PC-9 (cell line): ENCODE data around the gene KRT34. TPM values are rescaled to one million over a fixed set of nuclear protein-coding genes. Genes with fewer than 3 reads are reported as not detected.
"Not testable (repeated sequence)": the region's sequence is repeated elsewhere in the genome, so short reads cannot be mapped to it uniquely, and the experiment has no call there.

Source experiments
- BruUV-seq: library from RNA; stranded (reverse); fragments of 400-500 nt; replicated peaks from 2 replicates; lab custom pipeline; 2021; lab: Mats Ljungman, UMichigan
- CTCF ChIA-PET: fragments of 300-600 bp; sonication (Branson Sonifier 250); formaldehyde crosslinking; loops from one replicate; lab custom pipeline; 2022; ENCODE audit warnings: antibody characterized with exemption; lab: Charles Lee
- POLR2A ChIA-PET: fragments of 300-600 bp; sonication (Branson Sonifier 250); formaldehyde crosslinking; loops from one replicate; lab custom pipeline; 2022; ENCODE audit warnings: antibody characterized with exemption; ENCODE audit not compliant: unreplicated experiment; lab: Charles Lee
- DNase-seq, 2 experiments: peaks; one replicate each; pipeline versions ENCODE4 v3.0.0 to v3.0.0-alpha.2; 2015 to 2022; ENCODE audit warnings: mixed read lengths in 1 of 2
- H2AFZ ChIP-seq: fragments of 200-600 bp; sonication (generic); 2 replicates; pipeline ENCODE4 v1.8.1; 2017; ENCODE audit warnings: antibody characterized with exemption
- H3F3A ChIP-seq: fragments of 200-600 bp; sonication (generic); 2 replicates; pipeline ENCODE4 v1.8.1; 2017; ENCODE audit warnings: antibody characterized with exemption, mild to moderate bottlenecking, low read depth; ENCODE audit not compliant: insufficient read depth
- H3K27ac ChIP-seq: fragments of 200-600 bp; sonication (generic); 2 replicates; pipeline ENCODE4 v1.6.1; 2016; ENCODE audit warnings: mixed run types
- H3K27me3 ChIP-seq: fragments of 200-600 bp; sonication (generic); 2 replicates; pipeline ENCODE4 v1.6.1; 2016; ENCODE audit warnings: low read depth, mixed run types; ENCODE audit not compliant: insufficient read depth
- H3K36me3 ChIP-seq: fragments of 200-600 bp; sonication (generic); 2 replicates; pipeline ENCODE4 v1.6.1; 2016; ENCODE audit warnings: low read depth, mixed run types
- H3K4me1 ChIP-seq: fragments of 200-600 bp; sonication (generic); replicated peaks from 2 replicates; pipeline ENCODE4 v1.6.1; 2016; ENCODE audit warnings: mixed run types; ENCODE audit not compliant: insufficient read depth
- H3K4me2 ChIP-seq: fragments of 200-600 bp; sonication (generic); 2 replicates; pipeline ENCODE4 v1.6.1; 2017; ENCODE audit warnings: mixed run types
- H3K4me3 ChIP-seq: fragments of 200-600 bp; sonication (generic); 2 replicates; pipeline ENCODE4 v1.6.1; 2016; ENCODE audit warnings: mixed run types
- H3K79me2 ChIP-seq: fragments of 200-600 bp; sonication (generic); 2 replicates; pipeline ENCODE4 v1.6.1; 2017; ENCODE audit warnings: low read depth, mixed run types
- H3K9me2 ChIP-seq: fragments of 200-600 bp; sonication (generic); 2 replicates; pipeline ENCODE4 v1.8.1; 2017; ENCODE audit warnings: mild to moderate bottlenecking; ENCODE audit not compliant: insufficient read depth
- H3K9me3 ChIP-seq: fragments of 200-600 bp; sonication (generic); 2 replicates; pipeline ENCODE4 v1.8.1; 2016; ENCODE audit warnings: low read depth; ENCODE audit not compliant: insufficient read depth
- H4K20me1 ChIP-seq: fragments of 200-600 bp; sonication (generic); 2 replicates; pipeline ENCODE4 v1.8.1; 2017; ENCODE audit not compliant: insufficient read depth
- CTCF ChIP-seq: fragments of 200-600 bp; sonication (generic); conservative IDR thresholded peaks from 2 replicates; pipeline ENCODE4 v1.6.1; 2017; ENCODE audit warnings: mixed run types, antibody characterized with exemption, mild to moderate bottlenecking, moderate library complexity
- EZH2 ChIP-seq: fragments of 200-600 bp; sonication (generic); IDR thresholded peaks from 2 replicates; pipeline ENCODE4 v1.8.0; 2017; ENCODE audit warnings: antibody characterized with exemption, low read depth
- intact Hi-C: fragments of 100-400 bp; cut with micrococcal nuclease; formaldehyde crosslinking; loops from one replicate; pipeline ENCODE4 v1.10.0; 2022; ENCODE audit not compliant: unreplicated experiment
- total RNA-seq: library from RNA; stranded (reverse); gene quantifications from 2 replicates; pipeline ENCODE4 v1.2.3, GENCODE V29; 2021

Gene KRT34
- total RNA-seq, 1 experiment from 2014 or later: 1.4 TPM

DNA sequence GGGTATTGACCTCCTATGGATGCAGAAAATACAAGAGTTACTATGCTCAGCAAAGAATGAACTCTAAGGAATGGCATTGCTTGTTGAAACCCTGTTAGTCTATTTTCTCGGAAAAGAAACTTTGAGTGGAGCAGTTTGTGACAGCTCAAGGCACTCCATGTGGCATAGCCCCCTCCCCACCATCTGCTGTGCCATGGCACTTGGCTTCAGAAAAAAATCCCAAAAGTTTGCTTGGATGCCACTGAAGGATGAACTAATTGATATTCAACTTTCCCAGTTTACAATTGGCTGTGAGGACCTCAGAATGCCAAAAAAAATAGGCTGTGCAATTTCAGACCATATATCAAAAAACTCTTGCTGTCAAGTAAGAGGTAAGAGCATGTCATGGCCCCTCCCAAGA is 13.5 kb upstream of the KRT34 start:
- no peaks in the 10 kb centered on the region for H3K9me3 ChIP-seq
- no peaks in the 10 kb centered on the region for H4K20me1 ChIP-seq
- H3K4me2 ChIP-seq: no peak overlapping the region
- intact Hi-C loops: no loop called here
- DNase-seq: no peak
- H3K27me3 ChIP-seq: no peaks in the 10 kb centered on the region
- no peak overlapping the region for H2AFZ ChIP-seq
- H3K27ac ChIP-seq: no peak overlapping the region
- H3K36me3 ChIP-seq: no peaks in the 10 kb centered on the region
- TF ChIP-seq EZH2 (no peak), CTCF (no peak)
- BruUV-seq: no TSS peak
- ChIA-PET POLR2A (no interaction called here), CTCF (no interaction called here)
- H3K4me3 ChIP-seq: no peak overlapping the region
- H3K9me2 ChIP-seq: no peaks in the 10 kb centered on the region
- peaks cover 21% of the 10 kb centered on the region for H3K4me1 ChIP-seq
- H3F3A ChIP-seq: no peaks in the 10 kb centered on the region; the same call in 1 of the 2 replicates
- no peaks in the 10 kb centered on the region for H3K79me2 ChIP-seq

DNA sequence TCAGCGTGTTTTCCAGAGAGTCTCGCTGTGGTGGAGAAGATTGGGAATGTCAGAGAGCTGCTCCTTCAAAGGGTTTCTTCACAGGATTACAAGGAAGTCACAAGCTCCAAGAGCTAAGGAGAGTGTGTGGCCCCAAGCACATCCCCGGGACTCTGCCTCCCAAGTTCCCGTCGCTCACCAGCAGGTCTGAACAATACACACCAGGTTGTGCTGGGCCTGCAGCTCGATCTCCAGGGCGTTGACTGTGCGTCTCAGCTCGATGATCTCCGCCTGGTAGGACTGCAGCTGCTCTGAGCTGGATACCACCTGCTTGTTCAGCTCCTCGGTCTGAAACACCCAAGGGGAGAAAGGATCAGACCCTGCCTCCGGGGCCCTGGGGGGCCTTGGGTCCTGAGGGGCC is 12.9 kb upstream of the KRT34 start:
- H3K27me3 ChIP-seq, intact Hi-C loops, H2AFZ ChIP-seq, H3K9me2 ChIP-seq, BruUV-seq, H3K27ac ChIP-seq, H3K36me3 ChIP-seq, CTCF ChIA-PET, H3K79me2 ChIP-seq, H3K4me3 ChIP-seq, H4K20me1 ChIP-seq, DNase-seq, H3K4me2 ChIP-seq, H3K9me3 ChIP-seq, H3F3A ChIP-seq, POLR2A ChIA-PET: not testable (repeated sequence)
- H3K4me1 ChIP-seq: peaks cover 21% of the 10 kb centered on the region

DNA sequence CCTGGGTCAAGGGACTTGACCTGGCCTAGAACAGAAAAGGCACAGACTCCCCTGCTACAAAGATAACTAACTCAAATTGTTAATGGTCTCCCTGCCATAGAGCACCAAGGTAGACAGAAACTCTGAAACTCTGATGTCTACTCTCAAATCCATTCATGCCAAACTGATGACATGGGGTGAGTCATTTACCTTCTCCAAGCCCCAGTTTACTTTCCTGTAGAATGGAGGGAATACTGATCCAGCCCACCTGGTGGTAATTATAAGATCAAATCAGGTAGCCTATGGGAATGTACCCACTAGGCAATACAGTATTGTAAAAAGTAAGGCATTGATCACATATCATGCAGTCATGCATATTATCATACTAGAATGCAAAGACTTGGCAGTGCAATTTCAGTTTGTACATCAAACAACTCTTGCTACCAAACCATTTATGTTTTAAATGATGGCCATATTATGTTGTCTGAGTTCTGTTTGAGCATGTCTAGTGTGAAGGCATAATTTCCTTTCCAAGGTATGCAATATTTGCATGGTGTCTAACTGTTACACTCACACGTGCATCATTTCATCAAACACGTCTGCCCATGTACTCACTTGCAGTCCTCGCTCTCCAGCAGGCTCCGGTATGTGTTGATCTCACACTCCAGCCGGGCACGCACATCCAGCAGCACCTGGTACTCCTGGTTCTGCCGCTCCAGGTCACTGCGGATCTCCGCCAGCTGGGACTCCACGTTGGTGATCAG is 12.3 kb upstream of the KRT34 start:
- H3K4me1 ChIP-seq: peaks cover 21% of the 10 kb centered on the region

More for the DNA sequence above, 12.3 kb upstream of the KRT34 start:
- H3K79me2 ChIP-seq: no peaks in the 10 kb centered on the region
- no TSS peak for BruUV-seq
- no peaks in the 10 kb centered on the region for H3F3A ChIP-seq
- no peaks in the 10 kb centered on the region for H3K27me3 ChIP-seq
- TF ChIP-seq CTCF (no peak), EZH2 (no peak)
- intact Hi-C loops: no loop called here
- no peak overlapping the region for H3K27ac ChIP-seq
- H4K20me1 ChIP-seq: no peaks in the 10 kb centered on the region
- H3K4me2 ChIP-seq: no peak overlapping the region
- H3K9me3 ChIP-seq: no peaks in the 10 kb centered on the region
- CTCF ChIA-PET: no interaction called here
- DNase-seq: peak in 1 of 2 experiments; percentile 46
- POLR2A ChIA-PET: no interaction called here
- no peak overlapping the region for H2AFZ ChIP-seq
- no peak overlapping the region for H3K4me3 ChIP-seq
- no peaks in the 10 kb centered on the region for H3K9me2 ChIP-seq
- H3K36me3 ChIP-seq: no peaks in the 10 kb centered on the region
